SU-DHL-6 (cell line): ENCODE data around the gene SPEG.

Experiments used
- H2AFZ ChIP-seq: fragments of 200-600 bp; sonication (generic); 2 replicates; pipeline ENCODE4 v1.6.1; 2014; ENCODE audit warnings: low read depth, mild to moderate bottlenecking, moderate library complexity, mixed read lengths, antibody characterized with exemption, low read length; ENCODE audit not compliant: severe bottlenecking
- H3F3A ChIP-seq: fragments of 200-600 bp; shearing (Covaris generic); 2 replicates; pipeline ENCODE4 v1.6.0; 2016; ENCODE audit warnings: antibody characterized with exemption, mild to moderate bottlenecking; ENCODE audit not compliant: insufficient read depth
- H3K27ac ChIP-seq: fragments of 200-600 bp; sonication (generic); 2 replicates; pipeline ENCODE4 v1.5.1; 2016; ENCODE audit warnings: low read depth, mild to moderate bottlenecking, low read length, moderate library complexity, mixed read lengths
- H3K27me3 ChIP-seq: fragments of 200-600 bp; sonication (generic), shearing (Covaris generic); 2 replicates; pipeline ENCODE4 v1.6.0; 2014; ENCODE audit warnings: mild to moderate bottlenecking, low read length
- H3K36me3 ChIP-seq: fragments of 200-600 bp; sonication (generic); 2 replicates; pipeline ENCODE4 v1.6.1; 2014; ENCODE audit warnings: mild to moderate bottlenecking, low read length, mixed read lengths
- H3K4me2 ChIP-seq: fragments of 300-600, 200-600 bp; shearing (Covaris generic), sonication (generic); 2 replicates; pipeline ENCODE4 v1.6.0; 2014; ENCODE audit warnings: low read length, low read depth, mild to moderate bottlenecking; ENCODE audit not compliant: poor library complexity, severe bottlenecking
- H3K4me3 ChIP-seq: fragments of 200-600 bp; sonication (generic); 2 replicates; pipeline ENCODE4 v1.5.1; 2014; ENCODE audit warnings: antibody characterized with exemption, low read length, mild to moderate bottlenecking, mixed read lengths; ENCODE audit not compliant: insufficient read depth, poor library complexity, severe bottlenecking
- H3K79me2 ChIP-seq: fragments of 200-600 bp; sonication (generic); 2 replicates; pipeline ENCODE4 v1.6.1; 2014; ENCODE audit warnings: mild to moderate bottlenecking, low read length, moderate library complexity; ENCODE audit not compliant: insufficient read depth
- H3K9ac ChIP-seq: fragments of 200-600 bp; sonication (generic); 2 replicates; pipeline ENCODE4 v1.7.0; 2014; ENCODE audit warnings: mild to moderate bottlenecking, low read length
- H3K9me2 ChIP-seq: fragments of 200-600 bp; sonication (generic); replicated peaks from 2 replicates; pipeline ENCODE4 v1.6.1; 2014; ENCODE audit warnings: low read length; ENCODE audit not compliant: insufficient read depth
- H3K9me3 ChIP-seq: fragments of 200-600 bp; sonication (generic); 2 replicates; pipeline ENCODE4 v1.6.1; 2014; ENCODE audit warnings: low read length, mixed read lengths; ENCODE audit not compliant: insufficient read depth
- H4K20me1 ChIP-seq: fragments of 200-600 bp; sonication (generic); 2 replicates; pipeline ENCODE4 v1.6.1; 2014; ENCODE audit warnings: low read depth, mild to moderate bottlenecking, antibody characterized with exemption, low read length, moderate library complexity, mixed read lengths
- CTCF ChIP-seq: fragments of 200-600 bp; sonication (generic); IDR thresholded peaks from one replicate; pipeline ENCODE4 v1.5.1; 2017; ENCODE audit warnings: antibody characterized with exemption, mild to moderate bottlenecking, low read length, moderate library complexity; ENCODE audit not compliant: insufficient read depth, poor library complexity, severe bottlenecking
- EZH2phosphoT487 ChIP-seq: fragments of 200-600 bp; sonication (generic), shearing (Covaris generic); conservative IDR thresholded peaks from 2 replicates; pipeline ENCODE4 v1.6.1; 2018; ENCODE audit warnings: mild to moderate bottlenecking, antibody characterized with exemption, low read length, moderate library complexity, mixed read lengths

Gene SPEG

GRCh38 chr2:219408204-219408603 is 26.4 kb upstream of the SPEG start:
- H3K9me3 ChIP-seq: no peaks in the 10 kb centered on the region
- H3K79me2 ChIP-seq: no peaks in the 10 kb centered on the region
- H3K9ac ChIP-seq: no peak overlapping the region
- no peak overlapping the region for H2AFZ ChIP-seq
- H3F3A ChIP-seq: no peaks in the 10 kb centered on the region
- TF ChIP-seq EZH2phosphoT487 (no peak), CTCF (no peak)
- no peaks in the 10 kb centered on the region for H4K20me1 ChIP-seq
- no peak overlapping the region for H3K4me2 ChIP-seq
- no peaks in the 10 kb centered on the region for H3K9me2 ChIP-seq
- H3K27ac ChIP-seq: no peak overlapping the region
- no peaks in the 10 kb centered on the region for H3K27me3 ChIP-seq
- H3K4me3 ChIP-seq: no peak overlapping the region
- H3K36me3 ChIP-seq: no peaks in the 10 kb centered on the region

GRCh38 chr2:219408631-219409030 is 26.0 kb upstream of the SPEG start:
- Histone ChIP-seq H3K9me3 (no peaks in the 10 kb centered on the region), H3K27ac (no peak overlapping the region), H3K9me2 (no peaks in the 10 kb centered on the region), H3K9ac (no peak overlapping the region), H4K20me1 (no peaks in the 10 kb centered on the region), H3K4me3 (no peak overlapping the region), H3K27me3 (no peaks in the 10 kb centered on the region), H2AFZ (no peak overlapping the region), H3K36me3 (no peaks in the 10 kb centered on the region), H3K4me2 (no peak overlapping the region), H3K79me2 (no peaks in the 10 kb centered on the region), H3F3A (no peaks in the 10 kb centered on the region)
- no peak for TF ChIP-seq CTCF
- TF ChIP-seq EZH2phosphoT487: no peak

DNA sequence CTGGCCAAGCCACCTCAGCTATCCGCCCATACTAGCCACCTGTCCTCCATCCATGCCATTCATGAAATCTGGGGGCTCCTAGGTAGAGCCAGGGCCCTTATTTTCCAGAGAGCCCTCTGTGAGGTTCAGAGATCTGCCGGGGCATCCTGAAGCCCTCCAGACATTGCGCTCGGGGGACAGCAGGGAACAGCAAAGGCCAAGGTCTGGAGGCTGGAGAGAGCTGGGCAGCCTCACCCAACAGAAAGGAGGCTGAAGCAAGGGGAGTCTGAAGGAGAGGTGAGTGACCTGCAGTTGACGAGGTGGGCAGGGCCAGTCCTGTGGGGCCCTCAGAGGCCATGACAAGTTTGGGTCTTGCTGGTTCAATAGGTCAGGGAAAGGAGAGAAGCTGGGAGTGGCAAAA is 25.0 kb upstream of the SPEG start:
- no peak overlapping the region for H3K4me2 ChIP-seq
- H3F3A ChIP-seq: no peaks in the 10 kb centered on the region
- no peaks in the 10 kb centered on the region for H3K79me2 ChIP-seq
- H3K9me3 ChIP-seq: no peaks in the 10 kb centered on the region
- H4K20me1 ChIP-seq: no peaks in the 10 kb centered on the region
- no peak overlapping the region for H3K27ac ChIP-seq
- TF ChIP-seq EZH2phosphoT487 (no peak), CTCF (no peak)
- H3K27me3 ChIP-seq: no peaks in the 10 kb centered on the region
- no peaks in the 10 kb centered on the region for H3K9me2 ChIP-seq
- H3K4me3 ChIP-seq: no peak overlapping the region
- no peak overlapping the region for H2AFZ ChIP-seq
- H3K9ac ChIP-seq: no peak overlapping the region
- no peaks in the 10 kb centered on the region for H3K36me3 ChIP-seq

DNA sequence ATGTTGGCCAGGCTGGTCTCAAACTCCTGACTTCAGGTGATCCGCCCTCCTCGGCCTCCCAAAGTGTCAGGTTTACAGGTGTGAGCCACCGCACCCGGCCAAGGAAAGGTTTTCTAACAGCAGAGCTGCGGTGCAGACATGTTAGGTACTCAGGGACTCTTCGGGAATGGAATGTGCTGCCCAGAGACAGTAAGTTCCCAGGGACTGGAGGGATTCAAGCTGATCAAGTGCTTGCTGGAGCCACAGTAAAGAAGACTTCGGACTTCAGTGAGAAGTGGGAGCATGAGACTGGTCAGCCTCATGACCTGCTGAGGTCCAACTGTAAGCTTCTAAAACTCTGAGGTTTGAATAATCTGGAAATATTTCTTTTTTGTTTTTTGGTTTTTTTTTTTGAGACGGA is 24.3 kb upstream of the SPEG start:
- Histone ChIP-seq H2AFZ (no peak overlapping the region), H3K27me3 (no peaks in the 10 kb centered on the region), H3K4me2 (no peak overlapping the region), H3F3A (no peaks in the 10 kb centered on the region), H3K79me2 (no peaks in the 10 kb centered on the region), H3K9ac (no peak overlapping the region), H3K9me2 (no peaks in the 10 kb centered on the region), H3K36me3 (no peaks in the 10 kb centered on the region), H3K27ac (no peak overlapping the region), H3K9me3 (no peaks in the 10 kb centered on the region), H3K4me3 (no peak overlapping the region), H4K20me1 (no peaks in the 10 kb centered on the region)
- no peak for TF ChIP-seq CTCF
- TF ChIP-seq EZH2phosphoT487: no peak
